HEK293T (cell line): ENCODE results near the gene DDN.

Source experiments
- ARNT ChIP-seq: fragments of 450-650 bp; IDR thresholded peaks from 2 replicates; pipeline ENCODE4 v1.6.1; 2017; ENCODE audit warnings: mild to moderate bottlenecking
- BHLHE40 ChIP-seq: fragments of 450-650 bp; IDR thresholded peaks from 2 replicates; pipeline ENCODE4 v1.6.1; 2016; ENCODE audit warnings: mild to moderate bottlenecking, moderate library complexity, borderline replicate concordance
- FOXA1 ChIP-seq: fragments of 450-650 bp; IDR thresholded peaks from 2 replicates; pipeline ENCODE4 v1.6.1; 2016; ENCODE audit warnings: mild to moderate bottlenecking
- FOXK2 ChIP-seq: fragments of 450-650 bp; IDR thresholded peaks from 2 replicates; pipeline ENCODE4 v1.6.1; 2016; ENCODE audit warnings: mild to moderate bottlenecking
- SP1 ChIP-seq: fragments of 450-650 bp; IDR thresholded peaks from 2 replicates; pipeline ENCODE4 v1.6.1; 2017
- SUZ12 ChIP-seq: fragments of 450-650 bp; IDR thresholded peaks from 2 replicates; pipeline ENCODE4 v1.6.1; 2016; ENCODE audit warnings: mild to moderate bottlenecking
- TARDBP ChIP-seq: fragments of 450-650 bp; IDR thresholded peaks from 2 replicates; pipeline ENCODE4 v1.6.1; 2016

GRCh38 chr12:48977290-48978281 lies 21.6 kb downstream of the DDN start:
- TF ChIP-seq SP1 = no peak
- no peak for TF ChIP-seq ARNT
- TF ChIP-seq TARDBP = no peak
- no peak for TF ChIP-seq SUZ12
- TF ChIP-seq BHLHE40 = no peak
- no peak for TF ChIP-seq FOXK2
- no peak for TF ChIP-seq FOXA1
